Measurements from ENCODE around the gene THSD1. TPM values are rescaled to one million over a fixed set of nuclear protein-coding genes. Genes with fewer than 3 reads are reported as not detected.

The THSD1 gene
- total and polyA plus RNA-seq, 9 donors, result 2.1 to 6.4 (median 3.5) TPM

DNA sequence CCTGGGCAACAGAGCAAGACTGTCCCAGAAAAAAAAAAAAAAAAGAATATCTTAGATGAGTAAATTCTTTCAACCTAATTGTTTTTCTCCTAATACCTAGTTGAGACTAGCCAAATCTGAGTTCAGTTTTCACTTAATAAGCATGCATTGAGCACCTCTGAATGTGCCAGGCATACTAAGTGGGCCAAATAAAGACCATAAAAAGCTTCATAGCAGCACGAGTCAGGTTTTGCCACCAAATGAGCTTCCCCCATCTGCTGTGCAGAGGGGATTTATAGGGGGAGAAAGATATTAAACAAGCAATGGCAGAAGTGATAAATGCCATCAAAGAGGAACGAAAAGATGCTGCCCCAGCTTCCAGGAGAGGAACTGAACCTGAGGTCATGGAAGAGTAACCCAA is 11.4 kb downstream of the THSD1 start:
- 69 to 96% (median 84%) methylated on average over 2 of the region's 2 CpGs for WGBS, 3 donors
- H3K4me1 ChIP-seq (ENCODE audit: insufficient read depth), result no peaks in the 10 kb centered on the region
- H3K27me3 ChIP-seq, result no peaks in the 10 kb centered on the region
- H3K27ac ChIP-seq, result no peak overlapping the region
- no peaks in the 10 kb centered on the region for H3K9me3 ChIP-seq
- DNase-seq, result no peak
- H3K4me3 ChIP-seq, result no peak overlapping the region
- H3K36me3 ChIP-seq, result no peaks in the 10 kb centered on the region
- intact Hi-C loops (cut with DNase I), result no loop called here
- TF ChIP-seq EP300 (IDR thresholded peaks at IDR 0.05) (no peak), POLR2A (IDR thresholded peaks at IDR 0.05) (no peak)
- TF ChIP-seq, protein P1, sequence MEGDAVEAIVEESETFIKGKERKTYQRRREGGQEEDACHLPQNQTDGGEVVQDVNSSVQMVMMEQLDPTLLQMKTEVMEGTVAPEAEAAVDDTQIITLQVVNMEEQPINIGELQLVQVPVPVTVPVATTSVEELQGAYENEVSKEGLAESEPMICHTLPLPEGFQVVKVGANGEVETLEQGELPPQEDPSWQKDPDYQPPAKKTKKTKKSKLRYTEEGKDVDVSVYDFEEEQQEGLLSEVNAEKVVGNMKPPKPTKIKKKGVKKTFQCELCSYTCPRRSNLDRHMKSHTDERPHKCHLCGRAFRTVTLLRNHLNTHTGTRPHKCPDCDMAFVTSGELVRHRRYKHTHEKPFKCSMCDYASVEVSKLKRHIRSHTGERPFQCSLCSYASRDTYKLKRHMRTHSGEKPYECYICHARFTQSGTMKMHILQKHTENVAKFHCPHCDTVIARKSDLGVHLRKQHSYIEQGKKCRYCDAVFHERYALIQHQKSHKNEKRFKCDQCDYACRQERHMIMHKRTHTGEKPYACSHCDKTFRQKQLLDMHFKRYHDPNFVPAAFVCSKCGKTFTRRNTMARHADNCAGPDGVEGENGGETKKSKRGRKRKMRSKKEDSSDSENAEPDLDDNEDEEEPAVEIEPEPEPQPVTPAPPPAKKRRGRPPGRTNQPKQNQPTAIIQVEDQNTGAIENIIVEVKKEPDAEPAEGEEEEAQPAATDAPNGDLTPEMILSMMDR (IDR thresholded peaks at IDR 0.05), result no peak

DNA sequence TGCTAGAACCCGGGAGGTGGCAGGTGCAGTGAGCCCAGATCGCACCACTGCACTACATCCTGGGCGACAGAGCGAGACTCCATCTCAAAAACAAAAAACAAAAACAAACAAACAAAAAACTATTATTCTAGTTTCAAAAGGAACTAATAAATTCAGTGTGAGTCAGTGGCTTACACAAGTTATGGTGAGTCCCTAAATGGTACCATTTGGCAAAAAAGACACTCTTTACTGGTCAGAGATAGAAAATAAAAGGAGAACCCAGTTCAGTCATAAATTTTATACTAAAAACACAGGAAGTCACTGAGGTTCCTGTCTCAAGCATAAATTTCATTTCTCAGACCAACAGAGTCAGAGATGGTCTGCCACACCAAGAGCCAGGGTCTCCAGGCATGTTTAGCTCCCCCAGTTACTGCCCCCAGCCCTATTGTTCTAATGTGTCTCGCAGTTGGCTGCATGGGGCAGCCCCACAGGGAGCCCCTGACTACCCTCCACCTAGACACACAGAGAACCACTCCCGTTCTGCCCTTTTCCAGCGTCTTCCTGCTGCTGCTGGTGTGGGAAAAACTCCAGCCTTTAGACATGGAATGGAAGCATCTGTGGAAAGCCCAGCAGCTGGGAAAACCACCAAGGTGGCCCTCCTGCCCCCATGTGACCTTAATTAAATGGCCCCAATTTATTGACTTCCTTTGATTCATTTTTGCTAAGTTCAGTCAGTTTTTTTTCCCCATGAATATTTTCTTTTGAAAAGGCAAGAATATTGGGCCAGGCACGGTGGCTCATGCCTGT is 12.2 kb downstream of the THSD1 start:
- TF ChIP-seq EP300 (IDR thresholded peaks at IDR 0.05), result no peak
- TF ChIP-seq, protein P1 (IDR thresholded peaks at IDR 0.05), result no peak
- TF ChIP-seq POLR2A (IDR thresholded peaks at IDR 0.05), result no peak
- intact Hi-C loops (cut with DNase I), result no loop called here
- H3K4me1 ChIP-seq (ENCODE audit: insufficient read depth), result no peaks in the 10 kb centered on the region
- WGBS, 3 donors, result 84 to 89% (median 87%) methylated on average over 8 of the region's 8 CpGs
- no peak for DNase-seq
- no peak overlapping the region for H3K27ac ChIP-seq
- H3K9me3 ChIP-seq, result no peaks in the 10 kb centered on the region
- H3K4me3 ChIP-seq, result no peak overlapping the region
- no peaks in the 10 kb centered on the region for H3K36me3 ChIP-seq
- no peaks in the 10 kb centered on the region for H3K27me3 ChIP-seq

DNA sequence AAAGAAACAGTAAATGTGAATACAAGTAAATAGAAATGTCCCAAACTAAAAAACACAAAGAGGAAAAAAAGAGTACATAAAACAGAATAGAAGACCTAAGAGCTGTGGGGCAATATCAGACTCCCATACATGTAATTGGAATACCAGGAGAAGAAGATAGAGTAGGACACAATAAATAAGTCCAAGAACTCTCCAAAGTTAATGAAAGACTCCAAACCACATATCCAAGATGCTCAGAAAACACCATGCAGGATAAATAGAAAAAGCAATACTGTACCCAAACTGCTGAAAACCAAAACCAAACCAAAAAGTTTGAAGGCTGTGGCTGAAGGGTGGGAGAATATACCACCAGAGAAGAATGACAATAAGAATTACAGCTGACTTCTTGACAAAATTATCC is 18.3 kb downstream of the THSD1 start:
- DNase-seq, result no peak
- H3K36me3 ChIP-seq, result no peaks in the 10 kb centered on the region
- no peak for TF ChIP-seq POLR2A (IDR thresholded peaks at IDR 0.05)
- TF ChIP-seq EP300 (IDR thresholded peaks at IDR 0.05), result no peak
- TF ChIP-seq, protein P1 (IDR thresholded peaks at IDR 0.05), result no peak
- no peaks in the 10 kb centered on the region for H3K27me3 ChIP-seq
- intact Hi-C loops (cut with DNase I), result no loop called here
- no peak overlapping the region for H3K27ac ChIP-seq
- no peaks in the 10 kb centered on the region for H3K9me3 ChIP-seq
- no peak overlapping the region for H3K4me3 ChIP-seq
- H3K4me1 ChIP-seq (ENCODE audit: insufficient read depth), result no peaks in the 10 kb centered on the region

DNA sequence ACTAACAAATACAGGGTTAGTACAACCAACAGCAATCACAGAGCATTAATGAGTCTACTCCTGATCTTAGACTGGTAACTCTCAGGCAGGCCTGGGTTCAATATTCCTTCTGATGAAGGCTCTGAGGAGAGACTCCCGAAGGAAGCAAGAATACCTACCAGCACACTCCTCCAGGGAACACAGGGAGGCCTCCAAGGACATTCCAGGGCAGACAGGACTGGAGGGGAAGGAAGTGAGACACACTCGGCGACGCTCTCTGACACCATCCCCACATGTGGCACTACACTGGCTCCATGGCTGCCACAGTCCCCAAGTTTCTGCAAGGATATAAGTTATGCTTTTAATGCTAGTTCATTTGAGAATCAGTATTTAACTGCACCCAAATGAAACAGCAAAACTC is 20.1 kb downstream of the THSD1 start:
- no peak overlapping the region for H3K4me3 ChIP-seq
- no peaks in the 10 kb centered on the region for H3K36me3 ChIP-seq
- intact Hi-C loops (cut with DNase I), result no loop called here
- TF ChIP-seq, protein P1 (IDR thresholded peaks at IDR 0.05), result no peak
- TF ChIP-seq POLR2A (IDR thresholded peaks at IDR 0.05) (no peak), EP300 (IDR thresholded peaks at IDR 0.05) (no peak)
- 85 to 89% (median 88%) methylated on average over 4 of the region's 4 CpGs for WGBS, 3 donors
- H3K9me3 ChIP-seq, result no peaks in the 10 kb centered on the region
- DNase-seq, result no peak
- H3K27ac ChIP-seq, result no peak overlapping the region
- H3K4me1 ChIP-seq (ENCODE audit: insufficient read depth), result no peaks in the 10 kb centered on the region
- H3K27me3 ChIP-seq, result no peaks in the 10 kb centered on the region

Data from ovary (tissue), 9 donors.